Activated CD4-positive, alpha-beta T cell treated with anti-CD3 and anti-CD28 coated beads, Interleukin-2, amount 50 U/mL, for 48 hours (primary cell): ENCODE data around the gene STEAP3.
A peak's percentile ranks its signal among the peaks of the same experiment; 100 is the strongest.

ENCODE experiments used
- DNase-seq, 2 experiments: peaks; one replicate each; pipeline ENCODE4 v3.0.0-alpha.2; 2020

STEAP3 gene

DNA sequence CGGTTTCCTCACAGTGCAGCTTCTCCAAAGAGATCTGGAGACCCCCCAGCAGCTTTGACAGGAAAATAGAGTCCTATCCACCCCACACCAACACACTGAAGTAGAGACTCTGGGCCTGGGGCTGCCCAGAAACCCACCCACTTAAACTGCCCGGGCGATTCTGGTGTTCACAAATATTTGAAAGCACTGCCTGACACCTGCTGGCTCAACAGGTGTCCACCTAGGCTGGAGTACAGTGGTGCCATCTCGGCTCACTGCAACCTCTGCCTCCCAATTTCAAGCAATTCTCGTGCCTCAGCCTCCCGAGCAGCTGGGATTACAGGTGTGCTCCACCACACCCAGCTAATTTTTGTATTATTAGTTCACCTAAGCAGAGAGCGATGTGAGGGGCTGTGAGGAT is 5.3 kb downstream of the STEAP3 start:
- no peak for DNase-seq

- DNase-seq = no peak
Measured at GRCh38 chr2:119229716-119230115, 6.1 kb downstream of the STEAP3 start.

DNA sequence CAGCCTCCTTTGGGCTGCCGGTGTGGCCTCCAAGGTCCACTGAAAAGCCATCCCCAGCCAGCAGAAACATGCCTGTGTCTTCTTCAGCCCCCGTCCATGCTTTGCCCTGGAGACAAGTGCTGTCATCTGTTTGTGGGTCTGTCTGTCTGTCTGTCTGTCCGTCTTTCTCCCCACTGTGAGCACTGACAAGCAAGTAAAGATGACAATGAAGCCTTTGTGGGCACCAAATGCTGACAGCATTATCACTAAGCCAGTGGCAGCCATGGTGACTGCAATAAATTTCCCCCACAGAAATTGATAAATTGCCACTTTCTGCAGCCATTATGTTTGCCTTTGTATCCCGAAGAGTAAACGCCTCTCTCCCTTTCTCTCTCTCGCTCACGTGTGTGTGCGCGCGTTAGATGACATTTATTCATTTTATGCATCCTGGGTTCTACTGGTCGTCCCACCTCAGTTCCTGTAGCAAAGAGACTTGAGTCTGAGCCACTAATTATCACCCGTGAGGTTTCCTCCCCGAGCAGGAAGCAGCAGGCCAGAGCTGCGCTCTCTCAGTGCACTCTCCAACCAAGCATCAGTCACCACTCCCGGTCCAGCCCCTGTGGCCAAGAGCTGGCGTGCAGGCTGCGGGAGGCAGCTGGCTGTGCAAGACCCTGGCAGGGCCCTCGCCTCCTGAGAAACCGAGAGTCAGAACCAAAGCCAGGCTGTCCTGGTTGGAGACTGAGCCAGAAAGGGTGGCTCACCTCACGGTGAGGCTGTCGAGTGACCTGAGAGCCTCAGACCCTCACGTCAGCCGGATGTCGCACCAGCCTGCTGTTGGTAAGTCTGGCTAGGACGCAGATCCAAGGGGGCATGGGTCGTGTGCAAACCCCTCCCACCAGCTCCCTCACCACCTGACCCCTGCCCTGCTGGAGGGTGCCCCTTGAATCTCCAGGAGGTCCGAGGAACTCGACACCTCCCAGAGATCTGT is 6.9 kb downstream of the STEAP3 start:
- no peak for DNase-seq

DNA sequence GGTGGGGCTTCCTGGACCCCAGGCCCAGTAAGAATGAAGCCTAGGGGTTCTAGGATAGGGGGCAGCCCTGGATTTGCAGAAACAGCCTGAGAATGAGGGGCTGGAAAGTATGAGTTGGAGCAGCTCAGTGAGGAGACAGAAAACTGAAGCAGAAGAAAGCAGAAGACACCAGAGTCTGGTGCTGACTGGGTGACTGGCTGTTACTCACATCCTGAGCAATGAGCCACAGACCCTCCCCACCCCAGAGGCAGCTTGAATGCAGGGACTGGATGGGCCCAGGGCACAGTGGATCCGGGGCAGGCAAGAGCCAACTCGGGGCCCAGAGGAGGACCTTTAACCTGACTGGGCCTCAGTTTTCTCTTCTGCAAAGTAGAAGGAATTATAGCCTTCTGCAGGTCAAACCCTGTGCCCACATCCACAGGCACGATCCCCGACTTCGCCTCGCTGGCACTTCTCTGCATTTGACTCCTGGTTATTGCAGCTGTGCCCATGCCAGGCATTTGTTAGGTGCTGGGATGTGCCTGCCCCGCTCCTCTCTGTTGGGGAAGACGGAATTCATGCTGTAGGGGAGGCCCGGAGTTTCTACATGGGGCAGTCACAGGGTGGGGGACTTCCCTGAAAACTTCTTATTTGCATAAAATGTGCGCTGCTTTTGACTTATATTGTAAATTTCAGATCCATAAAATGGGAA is 8.5 kb downstream of the STEAP3 start:
- peak in 1 of 2 experiments; percentile 5 for DNase-seq

DNA sequence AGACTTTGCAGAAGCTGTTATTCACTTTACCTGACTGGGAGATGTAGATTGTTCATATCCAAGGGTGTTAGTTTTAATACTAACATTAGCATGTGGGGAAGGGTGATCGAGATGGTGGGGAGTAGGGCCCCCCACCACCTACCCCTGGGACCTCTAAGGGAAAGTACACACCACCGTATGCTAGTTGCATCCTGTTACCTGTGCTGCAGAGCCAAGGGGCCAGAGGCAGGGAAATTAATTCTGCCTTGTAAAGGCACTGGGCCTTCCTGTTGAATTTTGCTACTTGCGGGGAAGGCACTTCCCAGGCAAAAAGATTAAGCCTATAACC is 9.0 kb downstream of the STEAP3 start:
- no peak for DNase-seq

DNA sequence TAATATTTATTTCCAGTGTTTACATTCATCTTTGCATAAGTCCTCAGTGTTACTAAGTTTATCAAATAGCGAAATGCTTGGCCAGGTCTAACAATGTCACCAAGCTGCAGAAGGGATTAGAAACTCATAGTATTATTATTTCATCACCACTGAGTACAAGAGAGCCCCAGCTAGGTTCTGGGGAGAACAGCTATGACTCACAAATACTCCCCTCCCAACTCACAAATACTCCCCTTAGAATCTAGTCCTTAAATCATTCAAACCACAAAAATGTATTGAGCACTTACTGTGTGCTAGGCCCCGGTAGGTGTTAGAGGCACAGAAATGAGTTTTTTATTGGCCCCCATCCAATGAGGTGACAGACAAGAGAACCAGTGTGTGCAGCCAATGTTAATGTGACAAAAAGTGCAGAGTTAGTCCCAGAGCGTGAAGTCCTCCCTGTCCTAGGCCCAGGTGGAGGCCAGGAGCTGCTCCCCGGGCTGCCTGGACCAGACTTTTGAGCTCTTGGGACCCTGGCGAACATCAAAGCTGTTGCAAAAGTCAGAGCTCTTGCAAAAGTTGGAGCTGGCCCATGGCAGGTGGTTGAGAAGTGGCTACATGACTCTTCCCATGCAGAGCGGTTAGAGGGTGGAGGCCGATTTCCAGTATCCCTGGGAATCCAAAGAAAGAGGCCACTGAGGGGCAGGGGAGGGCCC is 9.8 kb downstream of the STEAP3 start:
- DNase-seq = no peak

DNA sequence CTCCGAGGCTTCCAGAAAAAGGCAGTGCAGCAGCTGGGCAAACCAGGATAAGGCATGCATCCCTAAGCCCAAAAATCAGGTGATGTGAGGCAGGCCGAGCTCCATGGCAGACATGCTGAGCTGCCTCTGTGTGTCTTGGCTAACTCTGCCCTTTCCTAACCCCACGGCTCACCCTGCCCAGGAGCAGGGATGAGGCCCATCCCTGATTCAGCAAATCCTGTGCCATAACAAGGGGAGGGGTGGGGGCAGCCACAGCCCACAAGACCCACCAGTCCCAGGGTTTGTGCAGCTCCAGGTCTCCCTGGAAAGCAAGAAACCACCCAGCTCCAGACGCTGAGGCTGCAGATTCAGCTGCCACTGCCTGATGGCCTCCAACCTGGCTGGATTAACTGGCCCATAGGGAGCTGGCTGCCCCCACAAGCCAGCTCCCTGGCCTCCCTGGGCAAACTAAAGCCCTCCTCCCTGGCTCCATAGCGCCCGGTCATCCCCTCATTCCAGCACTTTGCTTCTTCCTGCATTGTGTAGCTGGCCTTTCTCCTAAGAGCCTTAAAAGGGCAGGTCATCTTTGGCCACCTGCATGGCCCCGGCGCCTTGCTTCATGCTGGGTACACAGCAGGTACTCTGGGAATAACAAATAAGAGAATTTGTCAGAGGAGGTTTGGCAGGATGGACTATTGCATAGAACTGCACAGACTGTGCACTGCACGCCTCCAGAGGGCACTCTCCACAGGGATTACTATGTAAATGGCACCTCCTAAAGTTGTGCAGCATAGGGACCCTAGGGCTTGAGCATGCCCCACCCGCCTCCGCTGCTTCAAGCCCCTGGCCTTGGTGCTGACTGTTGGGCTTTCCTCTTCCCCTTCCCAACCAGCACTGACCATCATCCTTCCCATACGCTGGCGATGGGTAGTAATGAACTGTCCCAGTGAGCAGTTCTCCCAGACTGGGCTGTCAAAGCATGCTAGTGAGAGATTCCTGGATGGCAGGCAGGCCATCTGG is 10.7 kb downstream of the STEAP3 start:
- DNase-seq = no peak

DNA sequence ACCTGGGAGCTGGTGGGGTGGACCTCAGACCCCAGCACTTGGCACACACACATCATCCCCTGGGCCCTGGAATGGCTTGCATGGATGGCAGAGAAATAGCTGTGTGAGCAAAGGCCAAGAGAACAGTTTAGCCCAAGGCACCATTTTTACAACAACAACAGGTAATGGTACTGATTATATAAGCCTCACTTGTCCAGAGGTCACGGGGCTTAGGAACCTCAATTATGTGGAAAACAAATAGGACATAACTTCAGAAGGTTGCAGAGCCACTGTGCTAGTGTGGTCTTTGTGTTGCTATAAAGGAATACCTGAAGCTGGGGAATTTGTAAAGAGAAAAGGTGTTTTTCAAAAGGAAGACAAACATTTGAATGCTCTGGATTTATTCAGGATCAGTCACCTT is 13.2 kb downstream of the STEAP3 start:
- no peak for DNase-seq

- no peak for DNase-seq
Measured at GRCh38 chr2:119240311-119241204, 16.9 kb downstream of the STEAP3 start.

DNA sequence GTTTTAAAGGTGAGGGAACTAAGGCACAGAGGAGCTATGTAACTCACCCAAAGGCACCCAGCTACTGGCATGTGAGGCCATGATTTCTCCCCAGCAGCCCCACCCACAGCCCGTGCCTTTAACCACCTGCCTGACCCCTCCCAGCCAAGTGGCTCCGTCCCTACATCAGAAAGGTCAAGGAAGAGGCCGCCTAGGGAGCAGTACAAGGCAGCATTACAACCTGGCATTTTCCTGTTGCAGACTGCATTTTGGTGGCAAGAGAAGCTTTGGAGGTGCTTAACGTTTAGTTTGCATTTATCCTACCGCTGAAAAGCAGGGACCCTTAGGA is 17.5 kb downstream of the STEAP3 start:
- no peak for DNase-seq

DNA sequence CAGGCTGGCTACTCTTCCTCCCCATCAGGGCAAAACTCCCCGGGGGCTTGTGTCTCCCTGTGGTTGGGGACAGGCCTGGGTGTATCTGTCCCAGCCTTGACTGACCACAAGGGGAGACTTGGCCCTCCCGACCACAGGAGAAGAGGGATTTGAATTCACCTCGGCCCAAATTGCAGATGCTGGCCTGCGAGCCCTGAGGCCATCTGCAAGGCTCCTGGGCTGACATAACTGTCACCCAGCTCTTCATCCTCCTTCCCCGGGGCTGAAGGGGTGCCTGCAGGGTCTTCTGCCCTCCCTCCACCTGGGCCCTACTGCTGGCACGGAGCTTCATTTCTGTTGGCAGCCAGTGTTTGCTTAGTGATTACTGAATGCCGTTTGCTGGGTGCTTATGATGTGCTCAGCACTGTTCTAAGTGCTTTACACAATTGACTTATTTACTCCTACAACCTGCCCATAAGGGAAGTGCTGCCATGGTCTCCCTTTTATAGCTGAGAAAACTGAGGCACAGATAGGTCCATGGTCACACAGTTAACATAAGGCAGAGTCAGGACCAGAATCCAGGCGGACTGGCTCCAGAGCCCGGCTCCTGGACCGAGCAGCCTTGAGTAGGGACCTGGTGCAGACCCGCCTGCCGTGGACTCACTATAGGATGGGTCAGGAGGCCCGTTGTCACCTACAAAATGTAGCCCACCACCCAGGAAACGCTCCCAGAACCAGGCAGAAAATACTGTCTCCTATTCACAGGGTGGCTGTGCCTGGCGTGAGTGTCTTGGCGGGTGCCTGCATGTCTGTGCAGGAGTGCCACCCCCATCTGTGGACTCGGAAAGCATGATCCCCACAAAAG is 18.9 kb downstream of the STEAP3 start:
- DNase-seq = no peak

GRCh38 chr2:119243621-119244020 is 20.0 kb downstream of the STEAP3 start:
- DNase-seq = no peak

DNA sequence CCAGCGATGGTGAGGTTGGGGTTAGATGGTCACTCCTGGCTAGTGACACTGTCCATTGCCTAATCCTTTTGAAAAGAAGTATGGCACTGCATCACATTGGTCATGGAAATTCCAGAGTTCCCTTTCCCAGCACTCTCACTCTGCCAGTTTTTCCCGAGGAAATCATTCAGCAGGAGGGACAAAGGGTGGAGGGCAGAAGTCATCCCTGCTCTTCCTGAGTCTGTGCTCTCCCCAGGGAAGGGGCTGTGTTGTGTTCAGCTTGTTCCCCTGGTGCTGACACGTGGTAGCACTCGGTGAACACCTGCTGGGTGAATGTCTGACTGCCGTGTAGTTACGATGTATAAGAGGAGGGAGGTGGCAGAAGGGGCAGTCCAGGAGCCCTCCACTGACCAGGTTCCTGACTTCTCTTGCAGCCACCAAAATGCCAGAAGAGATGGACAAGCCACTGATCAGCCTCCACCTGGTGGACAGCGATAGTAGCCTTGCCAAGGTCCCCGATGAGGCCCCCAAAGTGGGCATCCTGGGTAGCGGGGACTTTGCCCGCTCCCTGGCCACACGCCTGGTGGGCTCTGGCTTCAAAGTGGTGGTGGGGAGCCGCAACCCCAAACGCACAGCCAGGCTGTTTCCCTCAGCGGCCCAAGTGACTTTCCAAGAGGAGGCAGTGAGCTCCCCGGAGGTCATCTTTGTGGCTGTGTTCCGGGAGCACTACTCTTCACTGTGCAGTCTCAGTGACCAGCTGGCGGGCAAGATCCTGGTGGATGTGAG is 21.6 kb downstream of the STEAP3 start:
- no peak for DNase-seq

DNA sequence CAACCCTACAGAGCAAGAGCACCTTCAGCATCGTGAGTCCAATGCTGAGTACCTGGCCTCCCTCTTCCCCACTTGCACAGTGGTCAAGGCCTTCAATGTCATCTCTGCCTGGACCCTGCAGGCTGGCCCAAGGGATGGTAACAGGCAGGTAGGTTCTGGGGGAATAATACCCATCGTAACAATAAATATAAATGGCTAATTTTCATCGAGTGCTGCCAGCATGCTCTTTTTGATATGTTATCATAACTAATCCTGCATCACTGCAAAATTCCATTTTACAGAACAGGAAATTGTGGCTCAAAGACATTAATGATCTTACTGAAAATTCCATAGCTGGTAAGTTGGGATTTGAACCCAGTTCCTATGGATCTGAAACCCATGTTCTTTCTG is 22.2 kb downstream of the STEAP3 start:
- no peak for DNase-seq

- DNase-seq = no peak
Measured at GRCh38 chr2:119246884-119247843, 23.5 kb downstream of the STEAP3 start.

- DNase-seq = no peak
Measured at GRCh38 chr2:119247844-119248271, 24.2 kb downstream of the STEAP3 start.

DNA sequence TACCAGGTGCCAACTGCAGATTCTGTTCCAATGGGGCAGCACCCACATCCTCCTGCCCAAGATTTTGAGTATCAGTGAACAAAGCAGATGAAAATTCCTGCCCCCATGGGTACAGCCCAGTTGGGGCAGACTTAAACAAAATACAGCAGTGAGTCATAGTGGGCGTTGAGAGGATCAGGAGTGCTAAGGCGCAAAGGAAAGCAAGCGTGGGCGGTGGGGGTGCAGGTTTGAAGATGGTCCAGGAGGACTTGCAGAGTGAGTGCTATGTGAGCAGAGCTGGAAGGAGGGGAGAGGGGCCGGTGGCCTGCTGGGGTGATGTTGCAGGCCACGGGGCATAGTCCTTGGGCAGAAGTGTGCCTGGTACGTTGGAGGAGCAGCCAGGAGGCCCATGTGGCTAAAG is 24.7 kb downstream of the STEAP3 start:
- DNase-seq = no peak

DNA sequence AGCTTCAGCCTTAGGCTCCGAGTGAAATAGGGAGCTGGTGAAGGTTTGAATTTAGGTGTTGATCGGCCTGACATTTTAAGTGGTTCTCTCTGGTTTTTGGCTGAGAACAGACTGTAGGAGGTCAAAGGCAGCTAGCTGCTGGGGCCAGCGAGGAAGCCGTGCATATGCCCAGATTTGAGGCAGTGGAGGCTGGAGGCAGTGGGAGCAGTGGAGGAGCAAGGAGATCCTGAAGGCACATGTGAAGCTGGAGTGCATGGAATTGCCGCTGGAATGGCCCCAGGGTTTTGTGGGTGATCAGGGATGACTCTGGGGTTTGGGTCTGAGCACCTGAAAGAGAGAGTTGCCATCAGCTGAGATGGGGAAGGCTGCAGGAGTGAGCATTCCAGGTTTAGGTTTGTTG is 25.1 kb downstream of the STEAP3 start:
- no peak for DNase-seq

DNA sequence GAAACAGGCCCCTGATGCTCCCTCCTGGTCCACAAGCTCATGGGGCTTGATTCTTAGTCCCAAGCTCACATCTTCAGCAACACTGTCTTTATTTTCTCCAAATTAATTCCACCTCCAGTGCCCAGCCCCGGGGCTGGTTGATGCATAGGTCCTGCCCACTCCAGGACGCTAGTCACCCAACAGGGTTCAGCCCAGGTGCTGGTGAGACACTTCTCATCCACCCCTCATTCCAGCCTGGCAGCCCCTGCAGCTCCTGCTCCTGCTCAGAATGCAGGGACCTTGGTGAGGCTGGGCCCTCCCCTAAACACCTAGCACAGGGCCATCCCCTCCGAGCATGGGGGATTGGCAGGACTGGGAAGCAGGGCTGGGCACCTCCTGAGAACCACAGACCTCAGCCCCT is 25.7 kb downstream of the STEAP3 start:
- DNase-seq = no peak
